Heart left ventricle (tissue), 16 donors: Measurements from ENCODE around the gene RCVRN. TPM values are rescaled to one million over a fixed set of nuclear protein-coding genes. Genes with fewer than 3 reads are reported as not detected.

Source experiments
- ATAC-seq, 4 donors: fragments of 200-7000 bp; cut with Tn5 transposase; one replicate each; pipeline ENCODE4 v1.9.1; 2020 to 2022; ENCODE audit warnings: moderate library complexity in 4 of 4, mild to moderate bottlenecking in 3 of 4, moderate number of reproducible peaks in 1 of 4
- DNase-seq, 5 donors: peaks; one replicate each; pipeline ENCODE4 v3.0.0-alpha.2; 2020
- H3K27ac ChIP-seq, 12 donors: fragments of 200-600 bp; sonication (generic) in 4 of 12; one replicate each; pipeline versions ENCODE4 v1.5.0 to v1.8.0; 2016 to 2022; ENCODE audit warnings: mild to moderate bottlenecking in 2 of 12
- H3K27me3 ChIP-seq, 9 donors: fragments of 200-600 bp; sonication (generic) in 2 of 9; one replicate each; pipeline versions ENCODE4 v1.5.1 to v1.8.0; 2016 to 2022; ENCODE audit warnings: mild to moderate bottlenecking in 3 of 9
- H3K36me3 ChIP-seq, 9 donors: fragments of 200-600 bp; sonication (generic) in 2 of 9; one replicate each; pipeline versions ENCODE4 v1.5.0 to v1.8.0; 2018 to 2022; ENCODE audit warnings: mild to moderate bottlenecking in 2 of 9
- H3K4me1 ChIP-seq, 12 donors: fragments of 200-600 bp; sonication (generic) in 4 of 12; one replicate each; pipeline versions ENCODE4 v1.5.0 to v1.8.0; 2016 to 2022; ENCODE audit warnings: mild to moderate bottlenecking in 3 of 12
- H3K4me3 ChIP-seq, 12 donors: fragments of 200-600 bp; sonication (generic) in 4 of 12; one replicate each; pipeline versions ENCODE4 v1.5.0 to v1.8.0; 2017 to 2022; ENCODE audit warnings: mild to moderate bottlenecking in 9 of 12, moderate library complexity in 4 of 12
- H3K9me3 ChIP-seq, 12 donors: fragments of 200-600 bp; sonication (generic) in 4 of 12; one replicate each; pipeline versions ENCODE4 v1.5.0 to v1.8.0; 2016 to 2022; ENCODE audit warnings: mild to moderate bottlenecking in 1 of 12
- CTCF ChIP-seq, 12 donors: fragments of 200-600 bp; sonication (generic) in 4 of 12; IDR thresholded peaks; one replicate each; pipeline versions ENCODE4 v1.5.0 to v1.8.0; 2018 to 2022; ENCODE audit warnings: antibody characterized with exemption in 12 of 12, mild to moderate bottlenecking in 5 of 12
- POLR2A ChIP-seq, 2 donors: fragments of 450-650 bp; IDR thresholded peaks; one replicate each; pipeline ENCODE4 v1.6.1; 2017; ENCODE audit warnings: antibody characterized with exemption in 2 of 2, mild to moderate bottlenecking in 2 of 2, moderate library complexity in 2 of 2
- WGBS, 4 donors: extraction: QIAGEN DNeasy Blood & Tissue Kit in 2 of 4; methylation state at CpG; one replicate each; pipeline versions ENCODE4 v1.1.5 to v1.1.7; 2013 to 2018; 5-methylcytosine and 5-hydroxymethylcytosine counted together
- intact Hi-C, 10 donors: fragments of 100-400 bp; cut with DNase I; formaldehyde crosslinking; loops; one replicate each; pipeline versions ENCODE4 v1.11.1 to v1.14.2; 2022
- polyA plus RNA-seq, 2 donors: library from polyadenylated mRNA; stranded (reverse); fragments of 200-250 nt; gene quantifications; one replicate each; pipeline ENCODE4 v1.2.3, GENCODE V29; 2013
- total RNA-seq, 9 donors: library from RNA; depleted of rRNA in 2 of 9; stranded (reverse); fragments of >200 nt in 2 of 9; fragmentation: NEBNext Ultra II Directional in 3 of 9; extraction: Animal tissue kit (Norgen Biotek cat#: 25700) in 3 of 9; gene quantifications; one replicate each; pipeline versions ENCODE4 v1.1.0 to v1.2.4, GENCODE V29; 2016 to 2023
- donor health status: ischemic (EF 13 %, LVEDD 7.1; RV severe dilation, severe dysfunction).
- donor health status: healthy with polysubstance abuse.
- donor health status: DM: no; HTN: yes; CAD: no.
- donor health status: DM: no; HTN: no; CAD: no.
- donor health status: ischemic (EF 25% LVEDD 6.9; RV normal size, moderate dysfunction).
- donor health status: ischemic (EF 25% LVEDD 5.7; RV mildly dilated, moderate dysfunction).
- donor health status: healthy.
- donor health status: DM: yes; HTN: yes; CAD: no.
- donor health status: ischemic (EF 35%, LVEDD 5.7; RV mildly dilated, moderate dysfunction).
- donor health status: nonischemic (EF 11% LVEDD 7.7; RV severe dilation, severe dysfunction).
- donor health status: DM: yes; HTN: yes; CAD: no.
- donor health status: PGD.
- donor health status: ischemic (EF 29% LVEDD 5.4; RV normal size, mild dysfunction).
- donor health status: nonischemic (EF 23%, LVEDD 6.1; RV moderate dilation, normal function).

The RCVRN gene
- total and polyA plus RNA-seq, 11 donors = 0.09 to 1.2 (median 0.19) TPM; not detected in 2

GRCh38 chr17:9917801-9918200 lies 12.7 kb upstream of the RCVRN start:
- DNase-seq = no peak
- Histone ChIP-seq H3K4me3 (no peak overlapping the region), H3K36me3 (peaks cover 0 to 84% (median 53%) of the 10 kb centered on the region in 9 donors), H3K27ac (no peak overlapping the region), H3K27me3 (no peaks in the 10 kb centered on the region), H3K9me3 (no peaks in the 10 kb centered on the region), H3K4me1 (no peaks in the 10 kb centered on the region)
- no peak for ATAC-seq
- whole genome bisulfite sequencing, 4 donors = 75 to 93% (median 83%) methylated on average over 19 of the region's 19 CpGs
- intact Hi-C loops = no loop called here
- TF ChIP-seq POLR2A (IDR thresholded peaks at IDR 0.05) (no peak), CTCF (IDR thresholded peaks at IDR 0.05) (no peak)

GRCh38 chr17:9917131-9917530 lies 12.1 kb upstream of the RCVRN start:
- Histone ChIP-seq H3K27me3 (no peaks in the 10 kb centered on the region), H3K4me1 (no peaks in the 10 kb centered on the region), H3K36me3 (peaks cover 0 to 77% (median 46%) of the 10 kb centered on the region in 9 donors), H3K27ac (no peak overlapping the region), H3K9me3 (no peaks in the 10 kb centered on the region), H3K4me3 (no peak overlapping the region)
- WGBS, 4 donors = 79 to 95% (median 82%) methylated on average over 11 to 13 of the region's 13 CpGs
- TF ChIP-seq CTCF (IDR thresholded peaks at IDR 0.05) = no peak
- no peak for TF ChIP-seq POLR2A (IDR thresholded peaks at IDR 0.05)
- DNase-seq (no peak), ATAC-seq (no peak)
- intact Hi-C loops = no loop called here

- no peak for TF ChIP-seq POLR2A (IDR thresholded peaks at IDR 0.05)
- TF ChIP-seq CTCF (IDR thresholded peaks at IDR 0.05) = no peak
- 73 to 81% (median 77%) methylated on average over 3 to 8 of the region's 8 CpGs for WGBS, 4 donors
- Histone ChIP-seq H3K9me3 (no peaks in the 10 kb centered on the region), H3K27ac (no peak overlapping the region), H3K4me3 (no peak overlapping the region), H3K27me3 (no peaks in the 10 kb centered on the region), H3K4me1 (no peaks in the 10 kb centered on the region), H3K36me3 (peaks cover 0 to 68% (median 42%) of the 10 kb centered on the region in 9 donors)
- intact Hi-C loops = no loop called here
- ATAC-seq = no peak
- no peak for DNase-seq
Observed at GRCh38 chr17:9916108-9916507, 11.0 kb upstream of the RCVRN start.

GRCh38 chr17:9913476-9913875 lies 8.4 kb upstream of the RCVRN start:
- ATAC-seq = no peak
- intact Hi-C loops = no loop called here
- TF ChIP-seq POLR2A (IDR thresholded peaks at IDR 0.05) (no peak), CTCF (IDR thresholded peaks at IDR 0.05) (no peak)
- DNase-seq = no peak
- Histone ChIP-seq H3K4me1 (no peaks in the 10 kb centered on the region), H3K9me3 (no peaks in the 10 kb centered on the region), H3K4me3 (no peak overlapping the region), H3K27me3 (no peaks in the 10 kb centered on the region), H3K36me3 (peaks cover 0 to 46% (median 32%) of the 10 kb centered on the region in 9 donors), H3K27ac (no peak overlapping the region)
- WGBS, 4 donors = 83 to 89% (median 85%) methylated on average over 5 of the region's 5 CpGs
